Effector memory CD8-positive, alpha-beta T cell (primary cell): ENCODE results near the gene PRDX1.
A peak's percentile ranks its signal among the peaks of the same experiment; 100 is the strongest.

Experiments used
- ATAC-seq: fragments of 150-1000 bp; cut with Tn5 transposase; replicated peaks from 2 replicates; pipeline ENCODE4 v1.10.0; 2021; ENCODE audit warnings: mild to moderate bottlenecking, moderate library complexity
- DNase-seq, 3 experiments: peaks; one replicate each; pipeline ENCODE4 v3.0.0; 2021
- H3K27ac Mint-ChIP-seq, 2 donors: one replicate each; pipeline ENCODE4 v1.8.0; 2022; ENCODE audit warnings: mild to moderate bottlenecking in 2 of 2, mixed read lengths in 2 of 2, moderate library complexity in 2 of 2
- H3K27me3 Mint-ChIP-seq, 2 donors: one replicate each; pipeline ENCODE4 v1.8.0; 2022; ENCODE audit warnings: mixed read lengths in 2 of 2
- H3K36me3 Mint-ChIP-seq: one replicate; pipeline ENCODE4 v1.8.0; 2022; ENCODE audit warnings: mild to moderate bottlenecking, moderate library complexity, mixed read lengths; ENCODE audit not compliant: insufficient read depth
- H3K4me1 Mint-ChIP-seq, 2 donors: one replicate each; pipeline ENCODE4 v1.8.0; 2022; ENCODE audit warnings: low read depth in 2 of 2, mixed read lengths in 2 of 2
- H3K4me3 Mint-ChIP-seq, 2 donors: one replicate each; pipeline ENCODE4 v1.8.0; 2022; ENCODE audit warnings: mild to moderate bottlenecking in 2 of 2, mixed read lengths in 2 of 2, moderate library complexity in 2 of 2
- H3K9me3 Mint-ChIP-seq, 2 donors: one replicate each; pipeline ENCODE4 v1.8.0; 2022; ENCODE audit warnings: mixed read lengths in 2 of 2

The PRDX1 gene

DNA sequence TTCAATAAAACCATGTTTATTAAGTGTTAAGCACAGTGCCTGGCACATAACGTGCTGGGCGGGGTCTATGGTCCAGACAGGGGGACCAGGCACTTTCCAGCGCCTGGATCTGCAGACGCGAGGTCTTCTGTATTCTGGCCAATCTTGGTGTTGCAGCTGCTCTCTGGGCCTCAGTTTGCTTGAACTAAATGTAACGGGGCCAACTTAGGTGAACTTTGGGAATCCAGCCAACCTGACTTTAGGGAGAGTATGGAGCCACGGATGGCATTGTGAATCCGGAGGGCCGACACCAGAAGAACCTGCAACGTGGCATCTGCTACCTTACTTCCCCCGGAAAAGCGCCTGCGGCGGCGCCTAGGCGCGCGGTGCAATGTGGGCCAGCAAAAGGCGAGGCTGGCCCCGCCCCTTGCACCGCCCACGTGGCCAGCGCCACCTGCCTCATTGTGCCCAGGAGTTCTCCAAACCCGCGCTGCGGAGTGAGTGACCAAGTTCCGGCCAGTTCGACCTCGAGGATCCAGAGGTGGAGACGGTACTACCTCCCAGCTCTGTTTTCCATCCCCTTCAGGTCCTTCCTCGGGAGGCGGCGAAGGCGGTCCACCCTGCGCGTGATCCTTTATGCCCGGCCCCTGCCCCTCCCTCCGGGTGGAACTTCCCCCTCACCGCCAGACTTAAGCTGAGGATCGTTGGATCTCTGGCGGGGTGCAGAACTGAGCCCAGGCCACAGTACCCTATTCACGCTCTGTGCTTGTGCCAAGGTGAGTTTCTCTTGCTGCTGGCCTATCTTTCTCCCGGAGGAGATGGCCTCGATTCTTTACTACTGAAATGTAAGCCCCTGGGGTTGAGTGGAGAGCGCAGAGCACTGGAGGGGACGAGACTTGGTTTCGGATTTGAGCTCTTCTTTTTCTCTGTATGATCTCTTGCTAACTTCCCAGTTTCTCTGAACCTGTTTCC lies 29.0 kb upstream of the PRDX1 start, which contains the start of gene AKR1A1:
AKR1A1 (plus strand) TSS at position 426 of the 951 bp plus-strand sequence. CDS start 10,969 bp downstream, outside the sequence.
- Mint-ChIP-seq H3K36me3 (peaks cover 17% of the 10 kb centered on the region), H3K27me3 (no peaks in the 10 kb centered on the region), H3K4me3 (peak within 1 kb of the TSS; percentile 96), H3K4me1 (peaks cover 13 to 23% of the 10 kb centered on the region in 2 donors), H3K27ac (peak within 1 kb of the TSS; percentile 94 to 97), H3K9me3 (no peaks in the 10 kb centered on the region)
- DNase-seq (peak; percentile 78 to 84 (median 80)), ATAC-seq (peak; percentile 93)

GRCh38 chr1:45545553-45546310 lies 24.0 kb upstream of the PRDX1 start:
- Mint-ChIP-seq H3K9me3 (no peaks in the 10 kb centered on the region), H3K27me3 (no peaks in the 10 kb centered on the region), H3K27ac (peak overlapping the region; percentile 11 to 75), H3K36me3 (peaks cover 6% of the 10 kb centered on the region), H3K4me3 (no peak overlapping the region), H3K4me1 (peaks cover 14 to 18% of the 10 kb centered on the region in 2 donors)
- ATAC-seq (no peak), DNase-seq (no peak)

GRCh38 chr1:45545019-45545493 lies 23.4 kb upstream of the PRDX1 start:
- H3K27me3 Mint-ChIP-seq, result no peaks in the 10 kb centered on the region
- H3K36me3 Mint-ChIP-seq, result no peaks in the 10 kb centered on the region
- H3K9me3 Mint-ChIP-seq, result no peaks in the 10 kb centered on the region
- DNase-seq, result no peak
- H3K27ac Mint-ChIP-seq, result peak overlapping the region; percentile 11 to 75
- H3K4me1 Mint-ChIP-seq, result peaks cover 14% of the 10 kb centered on the region in 2 donors
- H3K4me3 Mint-ChIP-seq, result no peak overlapping the region
- ATAC-seq, result no peak

DNA sequence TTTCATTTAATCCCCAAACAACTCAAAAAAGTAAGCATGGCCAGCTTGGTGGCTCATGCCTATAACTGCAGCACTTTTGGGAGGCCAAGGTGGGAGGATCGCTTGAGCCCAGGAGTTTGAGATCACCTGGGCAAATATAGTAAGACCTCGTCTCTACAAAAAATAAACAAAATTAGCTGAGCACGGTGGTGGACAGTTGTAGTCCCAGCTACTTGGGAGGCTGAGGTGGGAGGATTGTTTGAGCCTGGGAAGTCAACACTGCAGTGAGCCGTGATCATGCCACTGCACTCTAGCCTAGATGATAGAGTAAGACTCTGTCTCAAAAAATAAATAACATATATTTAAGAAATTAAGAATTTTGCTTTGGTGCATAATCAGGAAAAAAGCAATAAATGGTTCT lies 22.8 kb upstream of the PRDX1 start:
- peak overlapping the region in 1 of 2 donors; percentile 75 for H3K27ac Mint-ChIP-seq
- no peaks in the 10 kb centered on the region for H3K9me3 Mint-ChIP-seq
- no peak for ATAC-seq

GRCh38 chr1:45543581-45544417 lies 22.1 kb upstream of the PRDX1 start:
- no peaks in the 10 kb centered on the region for H3K27me3 Mint-ChIP-seq
- DNase-seq (peak; percentile 60 to 67 (median 65)), ATAC-seq (peak; percentile 99)
- peaks cover 14% of the 10 kb centered on the region in 2 donors for H3K4me1 Mint-ChIP-seq
- no peaks in the 10 kb centered on the region for H3K36me3 Mint-ChIP-seq
- peak overlapping the region; percentile 8 to 70 for H3K27ac Mint-ChIP-seq
- H3K9me3 Mint-ChIP-seq, result no peaks in the 10 kb centered on the region
- peak overlapping the region; percentile 19 to 65 for H3K4me3 Mint-ChIP-seq

More for the DNA sequence above, 22.8 kb upstream of the PRDX1 start:
- H3K4me3 Mint-ChIP-seq, result no peak overlapping the region
- H3K36me3 Mint-ChIP-seq, result no peaks in the 10 kb centered on the region
- DNase-seq, result no peak
- H3K27me3 Mint-ChIP-seq, result no peaks in the 10 kb centered on the region
- H3K4me1 Mint-ChIP-seq, result peaks cover 14% of the 10 kb centered on the region in 2 donors

DNA sequence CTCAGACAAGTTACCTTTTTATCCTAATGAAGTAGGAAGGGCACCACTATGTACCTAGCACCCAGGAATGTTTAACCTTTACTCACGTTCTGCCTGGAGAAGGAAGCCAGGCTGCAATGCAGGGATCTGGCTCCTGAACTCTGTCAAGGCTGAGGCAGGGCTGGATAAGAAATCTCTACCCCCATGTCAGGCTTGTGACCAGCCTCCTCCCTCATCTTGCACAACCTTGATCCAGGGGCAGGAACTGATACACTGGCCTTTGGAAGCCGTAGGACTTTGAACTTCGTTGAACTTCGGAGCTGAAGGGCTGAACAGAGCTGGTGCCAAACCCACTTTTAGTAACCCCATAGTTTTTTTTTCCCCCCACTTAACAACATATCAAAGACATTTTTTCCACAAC lies 20.9 kb upstream of the PRDX1 start:
- H3K9me3 Mint-ChIP-seq, result no peaks in the 10 kb centered on the region
- peaks cover 14% of the 10 kb centered on the region in 2 donors for H3K4me1 Mint-ChIP-seq
- H3K27ac Mint-ChIP-seq, result peak overlapping the region in 1 of 2 donors; percentile 69
- DNase-seq (no peak), ATAC-seq (no peak)
- no peaks in the 10 kb centered on the region for H3K36me3 Mint-ChIP-seq
- H3K27me3 Mint-ChIP-seq, result no peaks in the 10 kb centered on the region
- no peak overlapping the region for H3K4me3 Mint-ChIP-seq

DNA sequence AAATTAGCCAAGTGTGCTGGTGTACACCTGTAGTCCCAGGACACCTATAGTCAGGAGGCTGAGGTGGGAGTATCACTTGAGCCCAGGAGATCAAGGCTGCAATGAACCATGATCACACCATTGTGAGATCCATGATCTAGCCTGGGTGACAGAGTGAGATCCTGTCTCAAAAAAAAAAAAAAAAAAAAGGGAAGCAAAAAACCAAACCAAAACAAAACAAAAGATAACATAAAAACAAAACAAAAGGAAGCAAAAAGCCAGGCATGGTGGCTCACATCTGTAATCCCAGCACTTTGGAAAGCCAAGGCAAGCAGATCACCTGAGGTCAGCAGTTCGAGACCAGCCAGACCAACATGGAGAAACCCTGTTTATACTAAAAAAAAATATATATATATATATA lies 19.5 kb upstream of the PRDX1 start:
- no peak for DNase-seq
- peaks cover 14% of the 10 kb centered on the region in 2 donors for H3K4me1 Mint-ChIP-seq

DNA sequence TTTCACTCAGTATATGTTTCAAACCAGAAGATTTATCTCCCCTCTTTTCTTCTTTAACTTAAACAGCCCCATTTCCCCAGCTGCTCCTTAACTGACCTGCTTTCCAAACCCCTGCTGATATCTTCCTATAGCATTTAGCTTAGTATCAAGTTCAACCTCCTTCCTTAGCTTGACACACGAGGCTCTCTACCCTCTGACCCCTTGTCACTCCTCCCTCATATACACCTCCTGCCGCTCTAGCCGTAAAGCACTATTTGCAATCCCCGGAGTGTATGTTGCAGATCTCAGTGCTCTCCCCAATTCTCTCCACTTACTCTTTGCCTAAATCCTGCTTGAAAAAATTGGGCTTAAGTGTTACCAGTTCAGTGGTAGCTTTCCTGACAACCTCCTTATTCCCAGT lies 15.2 kb upstream of the PRDX1 start:
- Mint-ChIP-seq H3K4me1 (no peaks in the 10 kb centered on the region), H3K27ac (peak overlapping the region in 1 of 2 donors; percentile 0), H3K9me3 (no peaks in the 10 kb centered on the region), H3K4me3 (no peak overlapping the region), H3K36me3 (no peaks in the 10 kb centered on the region), H3K27me3 (no peaks in the 10 kb centered on the region)
- DNase-seq (no peak), ATAC-seq (no peak)

More for the DNA sequence above, 19.5 kb upstream of the PRDX1 start:
- Mint-ChIP-seq H3K9me3 (no peaks in the 10 kb centered on the region), H3K4me3 (no peak overlapping the region), H3K27me3 (no peaks in the 10 kb centered on the region), H3K27ac (no peak overlapping the region), H3K36me3 (no peaks in the 10 kb centered on the region)
- no peak for ATAC-seq

GRCh38 chr1:45535988-45536766 lies 14.5 kb upstream of the PRDX1 start:
- H3K36me3 Mint-ChIP-seq, result no peaks in the 10 kb centered on the region
- no peak overlapping the region for H3K27ac Mint-ChIP-seq
- DNase-seq (no peak), ATAC-seq (no peak)
- H3K4me1 Mint-ChIP-seq, result no peaks in the 10 kb centered on the region
- H3K9me3 Mint-ChIP-seq, result no peaks in the 10 kb centered on the region
- H3K27me3 Mint-ChIP-seq, result no peaks in the 10 kb centered on the region
- H3K4me3 Mint-ChIP-seq, result no peak overlapping the region

GRCh38 chr1:45531873-45532272 lies 10.2 kb upstream of the PRDX1 start:
- Mint-ChIP-seq H3K36me3 (no peaks in the 10 kb centered on the region), H3K27me3 (no peaks in the 10 kb centered on the region), H3K27ac (no peak overlapping the region), H3K4me3 (no peak overlapping the region), H3K4me1 (no peaks in the 10 kb centered on the region), H3K9me3 (no peaks in the 10 kb centered on the region)
- DNase-seq (no peak), ATAC-seq (no peak)

GRCh38 chr1:45530632-45531135 lies 9.0 kb upstream of the PRDX1 start:
- Mint-ChIP-seq H3K4me3 (no peak overlapping the region), H3K27me3 (no peaks in the 10 kb centered on the region), H3K27ac (no peak overlapping the region), H3K4me1 (no peaks in the 10 kb centered on the region), H3K36me3 (no peaks in the 10 kb centered on the region), H3K9me3 (no peaks in the 10 kb centered on the region)
- DNase-seq (no peak), ATAC-seq (no peak)

- ATAC-seq (no peak), DNase-seq (no peak)
- no peaks in the 10 kb centered on the region for H3K9me3 Mint-ChIP-seq
- H3K4me1 Mint-ChIP-seq, result peaks cover 11 to 12% of the 10 kb centered on the region in 2 donors
- H3K36me3 Mint-ChIP-seq, result peaks cover 17% of the 10 kb centered on the region
- H3K27ac Mint-ChIP-seq, result no peak overlapping the region
- no peaks in the 10 kb centered on the region for H3K27me3 Mint-ChIP-seq
- H3K4me3 Mint-ChIP-seq, result no peak overlapping the region
Measured at GRCh38 chr1:45526135-45526644, 4.5 kb upstream of the PRDX1 start.
